Calu3 (cell line): Measurements from ENCODE around the gene GPSM3. TPM values are rescaled to one million over a fixed set of nuclear protein-coding genes. Genes with fewer than 3 reads are reported as not detected.

Experiments
- BruUV-seq: library from RNA; stranded (reverse); fragments of 400-500 nt; replicated peaks from 2 replicates; lab custom pipeline; 2021; lab: Mats Ljungman, UMichigan
- CTCF ChIA-PET: fragments of 300-600 bp; sonication (Branson Sonifier 250); formaldehyde crosslinking; loops from one replicate; lab custom pipeline; 2022; ENCODE audit warnings: antibody characterized with exemption; lab: Charles Lee
- DNase-seq: peaks from one replicate; pipeline ENCODE4 v3.0.0; 2022
- H3K27ac Mint-ChIP-seq: one replicate; pipeline ENCODE4 v1.8.0; 2022; ENCODE audit warnings: mixed read lengths; ENCODE audit not compliant: unreplicated experiment
- H3K27me3 Mint-ChIP-seq: one replicate; pipeline ENCODE4 v1.8.0; 2022; ENCODE audit warnings: mixed read lengths; ENCODE audit not compliant: unreplicated experiment
- H3K36me3 Mint-ChIP-seq: one replicate; pipeline ENCODE4 v1.8.0; 2022; ENCODE audit warnings: mild to moderate bottlenecking, moderate library complexity, mixed read lengths; ENCODE audit not compliant: insufficient read depth, unreplicated experiment
- H3K4me1 Mint-ChIP-seq: one replicate; pipeline ENCODE4 v1.8.0; 2022; ENCODE audit warnings: mild to moderate bottlenecking, low read depth, mixed read lengths; ENCODE audit not compliant: unreplicated experiment
- H3K4me3 Mint-ChIP-seq: one replicate; pipeline ENCODE4 v1.8.0; 2022; ENCODE audit warnings: mild to moderate bottlenecking, low read depth, moderate library complexity, mixed read lengths; ENCODE audit not compliant: unreplicated experiment
- H3K9me3 Mint-ChIP-seq: one replicate; pipeline ENCODE4 v1.8.0; 2022; ENCODE audit warnings: low read depth, mixed read lengths; ENCODE audit not compliant: unreplicated experiment
- CTCF ChIP-seq: fragments of 200-600 bp; IDR thresholded peaks from one replicate; pipeline ENCODE4 v1.8.0; 2022; ENCODE audit warnings: antibody characterized with exemption; ENCODE audit not compliant: unreplicated experiment
- intact Hi-C: fragments of 100-400 bp; cut with micrococcal nuclease; formaldehyde crosslinking; loops from one replicate; pipeline ENCODE4 v1.10.0; 2022; ENCODE audit not compliant: unreplicated experiment
- total RNA-seq: library from RNA; stranded (reverse); gene quantifications from 2 replicates; pipeline ENCODE4 v1.2.3, GENCODE V29; 2022

The GPSM3 gene
- total RNA-seq, 1 experiment from 2014 or later: 6.2 TPM

DNA sequence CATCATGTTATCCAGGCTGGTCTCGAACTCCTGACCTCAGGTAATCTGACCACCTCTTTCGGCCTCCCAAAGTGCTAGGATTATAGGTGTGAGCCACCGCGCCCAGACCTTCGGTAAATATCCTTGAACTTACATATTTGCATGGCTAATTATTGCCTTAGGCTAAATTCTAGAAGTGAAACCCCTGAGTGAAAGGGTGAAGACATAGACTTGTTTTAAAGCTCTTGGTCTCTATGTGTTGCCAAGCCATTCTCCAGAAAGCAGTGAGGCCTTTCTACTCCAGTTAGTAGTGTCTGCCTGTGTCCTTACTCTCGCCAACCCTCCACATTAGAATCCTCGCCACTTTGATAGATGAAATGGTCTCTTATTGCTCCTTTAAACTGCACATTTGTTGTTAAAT is 34.0 kb upstream of the GPSM3 start:
- no TSS peak for BruUV-seq
- no peak for TF ChIP-seq CTCF
- no peak for DNase-seq
- intact Hi-C loops: no loop called here
- Mint-ChIP-seq H3K4me1 (no peaks in the 10 kb centered on the region), H3K27ac (no peak overlapping the region), H3K9me3 (no peaks in the 10 kb centered on the region), H3K4me3 (no peak overlapping the region), H3K27me3 (peaks cover 29% of the 10 kb centered on the region), H3K36me3 (no peaks in the 10 kb centered on the region)
- CTCF ChIA-PET: interaction anchor here (0.6 kb wide), 1 partner anchor 29 kb away, joined by 3 read pairs; no protein-coding TSS in a partner anchor

DNA sequence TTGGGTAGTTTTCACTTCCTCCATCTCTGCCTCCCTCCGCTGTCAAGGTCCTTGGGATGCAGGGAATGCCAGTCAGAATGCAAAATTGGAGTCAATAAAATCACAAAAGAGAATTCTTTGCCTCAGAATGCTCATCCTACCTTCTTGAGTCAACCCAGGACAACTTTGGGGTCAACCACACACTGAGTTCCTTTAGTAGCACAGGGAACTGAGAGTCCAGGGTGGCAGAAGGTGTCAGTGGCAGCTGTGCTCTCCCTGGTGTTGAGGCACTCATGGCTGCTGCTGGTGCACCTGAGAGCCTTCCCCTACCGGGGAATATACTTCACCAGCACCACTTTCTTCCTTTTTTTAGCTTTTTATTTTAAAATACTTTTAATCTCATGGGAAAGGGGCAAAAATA is 32.3 kb upstream of the GPSM3 start:
- Mint-ChIP-seq H3K4me3 (no peak overlapping the region), H3K9me3 (no peaks in the 10 kb centered on the region), H3K27ac (no peak overlapping the region), H3K4me1 (no peaks in the 10 kb centered on the region), H3K36me3 (no peaks in the 10 kb centered on the region), H3K27me3 (peaks cover 43% of the 10 kb centered on the region)
- CTCF ChIA-PET: no interaction called here
- no TSS peak for BruUV-seq
- intact Hi-C loops: no loop called here
- TF ChIP-seq CTCF: no peak
- DNase-seq: no peak

- Mint-ChIP-seq H3K9me3 (no peaks in the 10 kb centered on the region), H3K4me3 (no peak within 1 kb of the TSS), H3K4me1 (no peaks in the 10 kb centered on the region), H3K27ac (no peak within 1 kb of the TSS), H3K27me3 (peaks cover 54% of the 10 kb centered on the region), H3K36me3 (no peaks in the 10 kb centered on the region)
- BruUV-seq: no TSS peak
- TF ChIP-seq CTCF: no peak
- no peak for DNase-seq
- intact Hi-C loops: no loop called here
- CTCF ChIA-PET: interaction anchor here (0.6 to 0.8 kb wide), 3 partner anchors 20 to 1845 kb away, joined by 3 to 10 read pairs (median 4); partner anchors contain the start of gene PBX2
Measured at GRCh38 chr6:32223258-32224235, 31.1 kb upstream of the GPSM3 start, which contains the start of gene NOTCH4. TSS of gene NOTCH4 (minus strand) at chr6:32224067. CDS start at chr6:32223928, 139 bp downstream.

DNA sequence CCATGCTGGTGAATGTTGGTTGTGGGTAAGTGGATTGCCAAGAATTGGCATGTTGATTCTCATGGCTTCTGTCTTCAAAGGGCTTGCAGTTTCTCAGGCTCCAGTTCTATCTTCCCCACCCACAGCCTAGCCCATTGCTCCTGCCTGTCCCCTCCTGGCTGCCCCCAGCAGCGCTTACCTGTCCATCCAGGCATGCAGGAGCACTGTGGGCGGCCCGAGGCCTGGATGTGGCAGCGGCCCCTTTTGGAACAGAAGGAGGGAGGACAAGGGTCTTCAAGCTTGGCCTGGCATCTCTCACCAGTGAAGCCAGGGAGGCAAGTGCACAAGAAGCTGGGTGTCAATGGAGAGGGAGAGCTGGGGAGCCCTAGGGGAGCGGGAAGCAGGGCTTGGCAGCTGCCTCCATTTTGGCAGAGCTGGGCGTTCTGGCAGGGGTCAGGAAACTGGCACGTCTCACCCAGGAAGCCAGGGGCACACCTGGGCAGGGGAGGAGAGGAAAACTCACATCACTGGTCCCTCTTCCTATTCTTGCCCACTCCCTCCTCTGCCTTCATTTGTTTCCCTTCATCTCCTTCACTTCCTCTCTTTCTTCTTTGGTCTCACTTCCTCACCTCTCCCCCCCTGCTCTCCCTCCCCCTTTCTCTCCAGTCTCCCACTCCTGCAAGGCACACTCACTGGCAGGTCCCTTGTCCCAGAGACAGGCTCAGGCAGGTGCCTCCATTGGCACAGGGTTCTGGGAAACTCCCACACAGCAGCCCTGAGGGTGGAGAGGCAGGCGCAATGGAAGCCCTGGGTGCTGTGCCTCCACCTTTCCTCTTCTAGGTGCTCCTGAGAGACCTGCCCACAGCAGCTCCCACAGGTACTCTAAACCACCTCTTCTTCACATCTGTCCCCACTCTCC is 30.1 kb upstream of the GPSM3 start:
- BruUV-seq: no TSS peak
- H3K27me3 Mint-ChIP-seq: peaks cover 64% of the 10 kb centered on the region
- no peak overlapping the region for H3K27ac Mint-ChIP-seq
- H3K4me3 Mint-ChIP-seq: no peak overlapping the region
- intact Hi-C loops: no loop called here
- no peaks in the 10 kb centered on the region for H3K4me1 Mint-ChIP-seq
- H3K9me3 Mint-ChIP-seq: no peaks in the 10 kb centered on the region
- CTCF ChIA-PET: interaction anchor here (0.8 kb wide), 1 partner anchor 1846 kb away, joined by 10 read pairs; no protein-coding TSS in a partner anchor
- DNase-seq: no peak
- TF ChIP-seq CTCF: no peak
- no peaks in the 10 kb centered on the region for H3K36me3 Mint-ChIP-seq
